Thoracic aorta (tissue), 2 donors: Measurements from ENCODE around the gene C12orf57. TPM values are rescaled to one million over a fixed set of nuclear protein-coding genes. Genes with fewer than 3 reads are reported as not detected.
A peak's percentile ranks its signal among the peaks of the same experiment; 100 is the strongest.

Experiments used
- ATAC-seq: fragments of 150-250 bp; one replicate; pipeline ENCODE4 v1.8.0; 2017; ENCODE audit warnings: low read depth; ENCODE audit not compliant: insufficient number of reproducible peaks, low FRiP score
- DNase-seq: peaks from one replicate; pipeline ENCODE4 v3.0.0-alpha.2; 2020; ENCODE audit warnings: low spot score
- H3K27ac ChIP-seq, 2 donors: fragments of 200-600 bp; sonication (generic); 1 replicate in 1 of 2; 2 replicates in 1 of 2; pipeline ENCODE4 v1.5.1; 2016; ENCODE audit warnings: mild to moderate bottlenecking in 2 of 2, moderate library complexity in 2 of 2
- H3K27me3 ChIP-seq: fragments of 200-600 bp; sonication (generic); replicated peaks from 2 replicates; pipeline ENCODE4 v1.6.0; 2016; ENCODE audit warnings: mild to moderate bottlenecking; ENCODE audit not compliant: insufficient read depth
- H3K36me3 ChIP-seq: fragments of 200-600 bp; sonication (generic); one replicate; pipeline ENCODE4 v1.5.1; 2016
- H3K4me1 ChIP-seq, 2 donors: fragments of 200-600 bp; sonication (generic); 1 replicate in 1 of 2; 2 replicates in 1 of 2; pipeline versions ENCODE4 v1.5.1 to v1.6.0; 2016; ENCODE audit warnings: low read depth in 2 of 2, mild to moderate bottlenecking in 1 of 2; ENCODE audit not compliant: control insufficient read depth in 1 of 2
- H3K4me3 ChIP-seq: fragments of 200-600 bp; sonication (generic); 2 replicates; pipeline ENCODE4 v1.5.1; 2016; ENCODE audit warnings: mild to moderate bottlenecking
- H3K9me3 ChIP-seq: fragments of 200-600 bp; sonication (generic); 2 replicates; pipeline ENCODE4 v1.5.1; 2016
- total RNA-seq, 2 donors: library from RNA; depleted of rRNA; stranded (reverse); fragments of >200 nt; gene quantifications; one replicate each; pipeline versions ENCODE4 v1.1.0 to v1.2.3, GENCODE V29; 2016
- TF ChIP-seq, protein P1 (sequence below): fragments of 200-600 bp; sonication (generic); IDR thresholded peaks from one replicate; pipeline ENCODE4 v1.5.1; 2019; ENCODE audit warnings: antibody characterized with exemption

The C12orf57 gene
- total RNA-seq, 2 donors from 2014 or later = 370 to 416 TPM

- Histone ChIP-seq H3K9me3 (no peaks in the 10 kb centered on the region), H3K27me3 (no peaks in the 10 kb centered on the region), H3K27ac (no peak overlapping the region), H3K36me3 (peaks cover 37% of the 10 kb centered on the region), H3K4me1 (peaks cover 16 to 23% of the 10 kb centered on the region in 2 donors), H3K4me3 (no peak overlapping the region)
- TF ChIP-seq, protein P1, sequence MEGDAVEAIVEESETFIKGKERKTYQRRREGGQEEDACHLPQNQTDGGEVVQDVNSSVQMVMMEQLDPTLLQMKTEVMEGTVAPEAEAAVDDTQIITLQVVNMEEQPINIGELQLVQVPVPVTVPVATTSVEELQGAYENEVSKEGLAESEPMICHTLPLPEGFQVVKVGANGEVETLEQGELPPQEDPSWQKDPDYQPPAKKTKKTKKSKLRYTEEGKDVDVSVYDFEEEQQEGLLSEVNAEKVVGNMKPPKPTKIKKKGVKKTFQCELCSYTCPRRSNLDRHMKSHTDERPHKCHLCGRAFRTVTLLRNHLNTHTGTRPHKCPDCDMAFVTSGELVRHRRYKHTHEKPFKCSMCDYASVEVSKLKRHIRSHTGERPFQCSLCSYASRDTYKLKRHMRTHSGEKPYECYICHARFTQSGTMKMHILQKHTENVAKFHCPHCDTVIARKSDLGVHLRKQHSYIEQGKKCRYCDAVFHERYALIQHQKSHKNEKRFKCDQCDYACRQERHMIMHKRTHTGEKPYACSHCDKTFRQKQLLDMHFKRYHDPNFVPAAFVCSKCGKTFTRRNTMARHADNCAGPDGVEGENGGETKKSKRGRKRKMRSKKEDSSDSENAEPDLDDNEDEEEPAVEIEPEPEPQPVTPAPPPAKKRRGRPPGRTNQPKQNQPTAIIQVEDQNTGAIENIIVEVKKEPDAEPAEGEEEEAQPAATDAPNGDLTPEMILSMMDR = no peak
- ATAC-seq (no peak), DNase-seq (no peak)
These were observed 22.5 kb downstream of the C12orf57 start for GRCh38 chr12:6966351-6966750.

DNA sequence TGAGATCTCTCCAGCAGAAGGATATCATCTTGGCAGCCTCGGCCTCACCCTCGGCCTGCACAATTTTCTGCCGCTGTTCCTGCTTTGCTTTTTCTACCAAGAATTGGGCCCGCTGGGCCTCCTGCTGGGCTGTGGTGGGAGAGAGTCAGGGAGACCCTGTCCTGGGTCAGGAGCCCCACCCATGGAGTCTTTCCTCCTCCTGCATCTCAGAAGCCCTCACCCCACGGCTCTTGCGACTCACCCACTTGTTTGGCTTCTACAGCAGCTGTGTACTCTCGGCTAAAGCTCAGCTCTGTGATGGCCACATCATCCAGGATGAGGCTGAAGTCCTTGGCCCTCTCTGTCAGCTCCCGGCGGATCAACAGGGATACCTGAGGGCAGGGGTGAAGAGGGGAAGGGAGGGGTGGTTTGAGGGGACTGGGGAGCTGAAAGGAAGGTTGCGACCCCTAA lies 23.9 kb downstream of the C12orf57 start:
- H3K4me1 ChIP-seq = peaks cover 17 to 27% of the 10 kb centered on the region in 2 donors
- ATAC-seq (no peak), DNase-seq (no peak)
- TF ChIP-seq, protein P1 = no peak
- no peak overlapping the region for H3K4me3 ChIP-seq
- no peak overlapping the region for H3K27ac ChIP-seq
- H3K36me3 ChIP-seq = peaks cover 37% of the 10 kb centered on the region
- no peaks in the 10 kb centered on the region for H3K9me3 ChIP-seq
- H3K27me3 ChIP-seq = no peaks in the 10 kb centered on the region

GRCh38 chr12:6968426-6968825 lies 24.6 kb downstream of the C12orf57 start:
- Histone ChIP-seq H3K4me1 (peaks cover 17 to 27% of the 10 kb centered on the region in 2 donors), H3K27me3 (no peaks in the 10 kb centered on the region), H3K36me3 (peaks cover 37% of the 10 kb centered on the region), H3K27ac (no peak overlapping the region), H3K9me3 (no peaks in the 10 kb centered on the region), H3K4me3 (no peak overlapping the region)
- ATAC-seq (no peak), DNase-seq (no peak)
- TF ChIP-seq, protein P1 = no peak

DNA sequence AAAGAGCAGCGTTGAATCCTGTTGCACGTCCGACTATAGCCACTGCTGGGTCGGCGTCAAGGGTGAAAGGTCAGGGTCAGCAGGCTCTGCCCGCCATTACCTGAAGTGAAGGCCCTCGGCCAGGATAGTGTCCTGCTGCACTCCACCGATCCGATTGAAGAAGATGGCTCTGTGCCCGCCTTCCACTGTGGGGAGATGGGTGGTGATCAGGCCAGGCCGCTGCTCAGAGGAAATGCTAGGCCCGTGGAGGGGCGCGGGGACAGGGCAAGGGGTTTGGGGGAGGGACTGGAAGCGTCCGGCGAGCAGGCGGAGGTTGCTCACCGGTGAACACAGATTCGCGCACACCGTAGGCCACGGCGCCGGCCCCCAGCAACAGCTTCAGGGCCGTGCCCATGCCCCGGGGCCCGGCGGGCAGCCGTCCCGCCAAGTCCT lies 26.3 kb downstream of the C12orf57 start:
- Histone ChIP-seq H3K27me3 (no peaks in the 10 kb centered on the region), H3K4me3 (peak overlapping the region; percentile 88), H3K4me1 (peaks cover 17 to 27% of the 10 kb centered on the region in 2 donors), H3K36me3 (peaks cover 46% of the 10 kb centered on the region), H3K9me3 (no peaks in the 10 kb centered on the region), H3K27ac (peak overlapping the region; percentile 83 to 88)
- DNase-seq = no peak
- no peak for ATAC-seq
- TF ChIP-seq, protein P1 = no peak

DNA sequence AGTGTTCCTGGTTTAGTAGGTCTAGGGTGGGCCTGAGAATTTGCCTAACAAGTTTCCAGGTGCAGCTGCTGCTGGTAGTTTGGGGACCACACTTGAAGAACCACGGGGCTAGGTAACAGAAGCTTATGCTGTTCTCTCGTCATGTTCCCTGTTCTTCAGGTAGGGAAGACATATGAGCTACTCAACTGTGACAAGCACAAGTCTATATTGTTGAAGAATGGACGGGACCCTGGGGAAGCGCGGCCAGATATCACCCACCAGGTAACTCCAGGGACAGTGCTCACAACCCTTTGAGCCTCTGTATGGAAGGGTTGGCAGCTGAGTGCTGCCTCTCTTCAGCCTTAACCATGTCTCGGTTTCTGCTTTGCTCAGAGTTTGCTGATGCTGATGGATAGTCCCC lies 30.4 kb downstream of the C12orf57 start:
- DNase-seq (no peak), ATAC-seq (no peak)
- Histone ChIP-seq H3K27me3 (no peaks in the 10 kb centered on the region), H3K9me3 (no peaks in the 10 kb centered on the region), H3K27ac (no peak overlapping the region), H3K4me3 (no peak overlapping the region), H3K4me1 (peaks cover 13 to 19% of the 10 kb centered on the region in 2 donors), H3K36me3 (peaks cover 40% of the 10 kb centered on the region)
- TF ChIP-seq, protein P1 = no peak
